Measurements from ENCODE around the gene M1AP. TPM values are rescaled to one million over a fixed set of nuclear protein-coding genes. Genes with fewer than 3 reads are reported as not detected.

The M1AP gene
- total RNA-seq, 4 donors from 2014 or later = 0.17 to 0.42 TPM; not detected in 2

DNA sequence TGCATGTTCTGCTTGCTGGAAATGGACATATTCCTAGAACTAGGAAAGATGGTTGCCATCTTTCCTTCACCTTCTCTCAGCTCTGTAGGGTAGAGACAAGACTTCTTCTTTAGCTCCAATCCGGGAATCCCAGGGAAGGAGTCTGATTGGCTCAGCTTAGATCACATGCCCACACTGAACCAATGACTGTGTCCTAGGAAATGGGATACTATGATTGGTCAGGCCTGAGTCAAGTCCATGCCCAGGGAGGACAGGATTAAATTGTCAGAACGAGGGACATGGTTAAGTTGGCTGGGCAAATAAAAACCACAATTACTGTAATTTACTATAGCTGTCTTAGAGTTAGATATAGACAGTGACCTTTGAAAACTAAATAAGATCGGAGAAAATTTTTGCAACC is 37.3 kb upstream of the M1AP start:
- TF ChIP-seq POLR2A (IDR thresholded peaks at IDR 0.05; ENCODE audit: low read depth) (no peak), POLR2AphosphoS5 (IDR thresholded peaks at IDR 0.05) (no peak), EP300 (IDR thresholded peaks at IDR 0.05) (no peak)
- TF ChIP-seq, protein P1, sequence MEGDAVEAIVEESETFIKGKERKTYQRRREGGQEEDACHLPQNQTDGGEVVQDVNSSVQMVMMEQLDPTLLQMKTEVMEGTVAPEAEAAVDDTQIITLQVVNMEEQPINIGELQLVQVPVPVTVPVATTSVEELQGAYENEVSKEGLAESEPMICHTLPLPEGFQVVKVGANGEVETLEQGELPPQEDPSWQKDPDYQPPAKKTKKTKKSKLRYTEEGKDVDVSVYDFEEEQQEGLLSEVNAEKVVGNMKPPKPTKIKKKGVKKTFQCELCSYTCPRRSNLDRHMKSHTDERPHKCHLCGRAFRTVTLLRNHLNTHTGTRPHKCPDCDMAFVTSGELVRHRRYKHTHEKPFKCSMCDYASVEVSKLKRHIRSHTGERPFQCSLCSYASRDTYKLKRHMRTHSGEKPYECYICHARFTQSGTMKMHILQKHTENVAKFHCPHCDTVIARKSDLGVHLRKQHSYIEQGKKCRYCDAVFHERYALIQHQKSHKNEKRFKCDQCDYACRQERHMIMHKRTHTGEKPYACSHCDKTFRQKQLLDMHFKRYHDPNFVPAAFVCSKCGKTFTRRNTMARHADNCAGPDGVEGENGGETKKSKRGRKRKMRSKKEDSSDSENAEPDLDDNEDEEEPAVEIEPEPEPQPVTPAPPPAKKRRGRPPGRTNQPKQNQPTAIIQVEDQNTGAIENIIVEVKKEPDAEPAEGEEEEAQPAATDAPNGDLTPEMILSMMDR (IDR thresholded peaks at IDR 0.05) = no peak
- no peak overlapping the region for H3K4me3 ChIP-seq
- DNase-seq (ENCODE audit: extremely low spot score) = peak; percentile 37

DNA sequence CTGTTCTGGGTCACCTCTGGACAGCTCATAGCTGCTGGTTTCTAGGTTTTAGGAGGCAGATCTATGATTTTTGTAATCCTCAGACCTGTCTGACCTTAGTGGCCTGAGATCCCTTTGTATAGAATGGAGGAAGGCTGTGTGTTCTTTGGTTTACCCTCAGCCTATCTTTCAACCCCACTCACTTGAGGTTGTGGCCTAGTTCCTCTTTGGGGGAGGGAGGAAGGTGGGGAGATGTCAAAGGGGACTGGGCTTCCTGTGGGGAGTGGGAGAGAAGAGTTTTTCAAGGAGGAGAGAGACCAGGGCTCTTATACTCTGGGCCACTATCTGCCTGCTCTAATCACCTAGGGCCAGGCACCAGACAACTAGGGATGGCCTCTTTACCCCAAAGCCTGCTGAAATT is 34.4 kb upstream of the M1AP start:
- peaks cover 12 to 38% (median 22%) of the 10 kb centered on the region in 4 donors for H3K36me3 ChIP-seq
- DNase-seq (ENCODE audit: extremely low spot score) = peak; percentile 34
- no peak overlapping the region for H3K27ac ChIP-seq (replicated peaks in 1 of 4)
- H3K27me3 ChIP-seq = no peaks in the 10 kb centered on the region
- H3K9me3 ChIP-seq = no peaks in the 10 kb centered on the region
- TF ChIP-seq POLR2AphosphoS5 (IDR thresholded peaks at IDR 0.05) (no peak), POLR2A (IDR thresholded peaks at IDR 0.05; ENCODE audit: low read depth) (no peak), EP300 (IDR thresholded peaks at IDR 0.05) (no peak)
- TF ChIP-seq, protein P1 (IDR thresholded peaks at IDR 0.05) = no peak
- H3K4me3 ChIP-seq = no peak overlapping the region
- H3K4me1 ChIP-seq = no peaks in the 10 kb centered on the region
- intact Hi-C loops (cut with DNase I) = no loop called here

More for the DNA sequence above, 37.3 kb upstream of the M1AP start:
- 85% methylated on average over 3 of the region's 3 CpGs for WGBS
- H3K4me1 ChIP-seq = no peaks in the 10 kb centered on the region
- H3K36me3 ChIP-seq = peaks cover under 1 to 13% (median 3%) of the 10 kb centered on the region in 4 donors
- H3K27me3 ChIP-seq = no peaks in the 10 kb centered on the region
- no peaks in the 10 kb centered on the region for H3K9me3 ChIP-seq
- H3K27ac ChIP-seq (replicated peaks in 1 of 4) = no peak overlapping the region
- intact Hi-C loops (cut with DNase I) = no loop called here

DNA sequence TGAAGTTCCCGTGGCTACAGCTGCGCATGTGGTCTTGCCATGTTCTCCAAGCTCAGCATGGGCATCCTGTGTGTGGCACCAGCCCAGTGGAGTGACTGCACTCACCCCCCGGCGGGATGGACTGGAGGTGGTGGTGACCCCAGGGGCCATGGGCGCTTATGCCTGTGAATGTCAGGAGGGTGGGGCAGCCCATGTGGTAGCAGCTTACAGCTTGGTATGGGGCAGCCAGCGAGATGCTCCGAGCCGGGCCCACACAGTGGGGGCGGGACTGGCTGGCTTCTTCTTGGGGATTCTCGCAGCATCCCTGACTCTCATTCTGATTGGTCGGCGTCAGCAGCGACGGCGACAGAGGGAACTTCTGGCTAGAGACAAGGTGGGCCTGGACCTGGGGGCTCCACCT is 31.5 kb upstream of the M1AP start:
- peaks cover 18 to 62% (median 46%) of the 10 kb centered on the region in 4 donors for H3K36me3 ChIP-seq
- H3K27ac ChIP-seq (replicated peaks in 1 of 4) = no peak overlapping the region
- intact Hi-C loops (cut with DNase I) = no loop called here
- H3K9me3 ChIP-seq = no peaks in the 10 kb centered on the region
- peak; percentile 57 for DNase-seq (ENCODE audit: extremely low spot score)
- TF ChIP-seq POLR2AphosphoS5 (IDR thresholded peaks at IDR 0.05) = no peak
- TF ChIP-seq POLR2A (IDR thresholded peaks at IDR 0.05; ENCODE audit: low read depth) = no peak
- TF ChIP-seq, protein P1 (IDR thresholded peaks at IDR 0.05) = no peak
- TF ChIP-seq EP300 (IDR thresholded peaks at IDR 0.05) = no peak
- WGBS = 92% methylated on average over 13 of the region's 15 CpGs
- H3K4me1 ChIP-seq = no peaks in the 10 kb centered on the region
- no peaks in the 10 kb centered on the region for H3K27me3 ChIP-seq
- H3K4me3 ChIP-seq = no peak overlapping the region

DNA sequence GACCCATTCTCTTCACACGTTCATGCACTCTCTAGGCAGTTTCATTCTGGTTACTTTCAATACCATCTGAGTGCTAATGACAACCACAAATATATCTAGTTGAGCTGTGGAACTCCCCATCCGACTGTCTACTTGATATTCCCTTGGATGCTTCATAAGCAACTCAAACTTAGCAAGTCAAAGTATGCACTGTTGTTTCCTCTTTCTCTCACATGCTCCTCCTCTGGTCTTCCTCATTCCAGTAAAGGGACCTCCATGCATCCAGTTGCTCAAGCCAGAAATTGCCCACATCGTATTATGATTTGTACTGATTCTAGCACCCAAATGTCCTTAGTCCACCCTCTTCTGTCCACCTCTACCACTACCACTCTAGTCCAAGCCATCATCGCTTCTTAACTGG is 28.2 kb upstream of the M1AP start:
- DNase-seq (ENCODE audit: extremely low spot score) = peak; percentile 45
- H3K4me3 ChIP-seq = no peak overlapping the region
- peaks cover 20 to 82% (median 62%) of the 10 kb centered on the region in 4 donors for H3K36me3 ChIP-seq
- H3K4me1 ChIP-seq = no peaks in the 10 kb centered on the region
- no peak overlapping the region for H3K27ac ChIP-seq (replicated peaks in 1 of 4)
- WGBS = 90% methylated on average over 4 of the region's 4 CpGs
- H3K9me3 ChIP-seq = no peaks in the 10 kb centered on the region
- TF ChIP-seq EP300 (IDR thresholded peaks at IDR 0.05) (no peak), POLR2AphosphoS5 (IDR thresholded peaks at IDR 0.05) (no peak), POLR2A (IDR thresholded peaks at IDR 0.05; ENCODE audit: low read depth) (no peak)
- TF ChIP-seq, protein P1 (IDR thresholded peaks at IDR 0.05) = no peak
- intact Hi-C loops (cut with DNase I) = no loop called here
- H3K27me3 ChIP-seq = no peaks in the 10 kb centered on the region

DNA sequence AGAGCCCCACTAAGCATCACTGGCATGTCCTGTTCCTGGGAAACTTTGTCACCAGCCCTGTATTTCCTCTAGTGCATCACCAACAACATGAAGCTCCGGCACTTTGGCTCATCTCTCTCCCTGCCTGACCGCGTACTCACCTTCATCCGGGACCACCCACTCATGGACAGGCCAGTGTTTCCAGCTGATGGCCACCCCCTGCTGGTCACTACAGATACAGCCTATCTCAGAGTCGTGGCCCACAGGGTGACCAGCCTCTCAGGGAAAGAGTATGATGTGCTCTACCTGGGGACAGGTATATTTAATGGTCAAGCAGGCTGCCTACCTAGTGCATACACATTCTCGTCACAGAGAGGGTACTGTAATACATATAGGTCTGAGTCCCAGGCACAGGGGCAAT is 27.0 kb upstream of the M1AP start:
- no peaks in the 10 kb centered on the region for H3K4me1 ChIP-seq
- peaks cover 16 to 70% (median 57%) of the 10 kb centered on the region in 4 donors for H3K36me3 ChIP-seq
- DNase-seq (ENCODE audit: extremely low spot score) = peak; percentile 8
- intact Hi-C loops (cut with DNase I) = no loop called here
- H3K27me3 ChIP-seq = no peaks in the 10 kb centered on the region
- TF ChIP-seq POLR2AphosphoS5 (IDR thresholded peaks at IDR 0.05) = no peak
- TF ChIP-seq POLR2A (IDR thresholded peaks at IDR 0.05; ENCODE audit: low read depth) = no peak
- TF ChIP-seq, protein P1 (IDR thresholded peaks at IDR 0.05) = no peak
- H3K27ac ChIP-seq (replicated peaks in 1 of 4) = no peak overlapping the region
- WGBS = 86% methylated on average over 6 of the region's 6 CpGs
- H3K9me3 ChIP-seq = no peaks in the 10 kb centered on the region
- H3K4me3 ChIP-seq = no peak overlapping the region

Measured in esophagus muscularis mucosa (tissue), 4 donors.